H1 (cell line): ENCODE measurements around the gene NDUFS5. TPM values are rescaled to one million over a fixed set of nuclear protein-coding genes. Genes with fewer than 3 reads are reported as not detected.

ENCODE experiments used
- ASH2L ChIP-seq: fragments of 200-600, 300-600 bp; sonication (generic); IDR thresholded peaks from one replicate; pipeline ENCODE4 v1.7.1; 2017; ENCODE audit warnings: low read length
- BCL11A ChIP-seq, 2 experiments: IDR thresholded peaks; one replicate each; pipeline ENCODE4 v1.6.1; 2011; ENCODE audit warnings: low read depth in 2 of 2, low read length in 2 of 2, mild to moderate bottlenecking in 2 of 2
- CEBPB ChIP-seq: IDR thresholded peaks from 2 replicates; pipeline ENCODE4 v1.6.1; 2012; ENCODE audit warnings: low read depth, low read length
- CHD1 ChIP-seq: IDR thresholded peaks from 2 replicates; pipeline ENCODE4 v1.6.1; 2012; ENCODE audit warnings: low read depth, low read length, improper control_type of control experiment
- EP300 ChIP-seq, 2 experiments: IDR thresholded peaks; 1 replicate in 1 of 2; 2 replicates in 1 of 2; pipeline ENCODE4 v1.6.1; 2011 to 2012; ENCODE audit warnings: low read depth in 2 of 2, low read length in 2 of 2, mild to moderate bottlenecking in 2 of 2, borderline replicate concordance in 1 of 2, inconsistent platforms in 1 of 2, moderate library complexity in 1 of 2
- FOSL1 ChIP-seq: IDR thresholded peaks from 2 replicates; pipeline ENCODE4 v1.6.1; 2011; ENCODE audit warnings: mild to moderate bottlenecking, low read depth, low read length, moderate library complexity; ENCODE audit not compliant: insufficient read depth
- GABPA ChIP-seq: IDR thresholded peaks from 2 replicates; pipeline ENCODE4 v1.6.1; 2011; ENCODE audit warnings: mild to moderate bottlenecking, low read length, moderate library complexity, borderline replicate concordance; ENCODE audit not compliant: insufficient read depth
- HDAC6 ChIP-seq: IDR thresholded peaks from one replicate; pipeline ENCODE4 v1.7.1; 2012; ENCODE audit warnings: low read depth, mild to moderate bottlenecking, inconsistent platforms, low read length, moderate library complexity
- KDM1A ChIP-seq: fragments of 200-600, 300-600 bp; sonication (generic); IDR thresholded peaks from 2 replicates; pipeline ENCODE4 v1.7.1; 2016; ENCODE audit warnings: mild to moderate bottlenecking, low read length, borderline replicate concordance
- POLR2A ChIP-seq, 2 experiments: IDR thresholded peaks; 1 replicate in 1 of 2; 2 replicates in 1 of 2; pipeline ENCODE4 v1.6.1; 2011; ENCODE audit warnings: low read depth in 2 of 2, low read length in 2 of 2, mild to moderate bottlenecking in 2 of 2; ENCODE audit errors: control extremely low read depth in 1 of 2
- RXRA ChIP-seq: IDR thresholded peaks from 2 replicates; pipeline ENCODE4 v1.6.1; 2011; ENCODE audit warnings: low read depth, mild to moderate bottlenecking, low read length, moderate library complexity; ENCODE audit not compliant: insufficient read depth
- SIN3A ChIP-seq, 2 experiments: IDR thresholded peaks in 1 of 2; conservative IDR thresholded peaks in 1 of 2; 2 replicates each; pipeline ENCODE4 v1.6.1; 2011 to 2012; ENCODE audit warnings: low read length in 2 of 2, improper control_type of control experiment in 1 of 2, low read depth in 1 of 2, mild to moderate bottlenecking in 1 of 2
- SIRT6 ChIP-seq: IDR thresholded peaks from one replicate; pipeline ENCODE4 v1.7.1; 2012; ENCODE audit warnings: low read length, inconsistent platforms
- TAF1 ChIP-seq: IDR thresholded peaks from 2 replicates; pipeline ENCODE4 v1.6.1; 2011; ENCODE audit warnings: mild to moderate bottlenecking, low read depth, low read length
- polyA plus RNA-seq, 7 experiments: library from polyadenylated mRNA; depleted of rRNA in 3 of 7; stranded (reverse) in 5 of 7; unstranded in 2 of 7; fragments of >200 nt in 5 of 7; fragments of 200-250 nt in 2 of 7; gene quantifications; 1 replicate in 5 of 7; 2 replicates in 1 of 7; 4 replicates in 1 of 7; pipeline versions ENCODE4 v1.2.1 to v1.2.3, GENCODE V29; 2011 to 2013; ENCODE audit warnings: missing spikeins in 2 of 7, mixed read lengths in 2 of 7
- total RNA-seq: library from RNA; stranded (reverse); fragmentation: NEBNext Ultra II Directional; extraction: Animal tissue kit (Norgen Biotek cat#: 25700); gene quantifications from 2 replicates; pipeline ENCODE4 v1.2.1, GENCODE V29; 2021
- TF ChIP-seq, protein P1 (sequence below): IDR thresholded peaks from 2 replicates; pipeline ENCODE4 v1.6.1; 2011; ENCODE audit warnings: low read length, improper control_type of control experiment
- TF ChIP-seq, protein P2 (sequence below): IDR thresholded peaks from 2 replicates; pipeline ENCODE4 v1.6.1; 2011; ENCODE audit warnings: low read depth, mild to moderate bottlenecking, low read length; ENCODE audit not compliant: insufficient read depth

Gene NDUFS5
- total and polyA plus RNA-seq, 2 of the 8 experiments (the other 6 are each of a cell fraction or from before 2014, with no cell fraction given) = 435 to 835 TPM

DNA sequence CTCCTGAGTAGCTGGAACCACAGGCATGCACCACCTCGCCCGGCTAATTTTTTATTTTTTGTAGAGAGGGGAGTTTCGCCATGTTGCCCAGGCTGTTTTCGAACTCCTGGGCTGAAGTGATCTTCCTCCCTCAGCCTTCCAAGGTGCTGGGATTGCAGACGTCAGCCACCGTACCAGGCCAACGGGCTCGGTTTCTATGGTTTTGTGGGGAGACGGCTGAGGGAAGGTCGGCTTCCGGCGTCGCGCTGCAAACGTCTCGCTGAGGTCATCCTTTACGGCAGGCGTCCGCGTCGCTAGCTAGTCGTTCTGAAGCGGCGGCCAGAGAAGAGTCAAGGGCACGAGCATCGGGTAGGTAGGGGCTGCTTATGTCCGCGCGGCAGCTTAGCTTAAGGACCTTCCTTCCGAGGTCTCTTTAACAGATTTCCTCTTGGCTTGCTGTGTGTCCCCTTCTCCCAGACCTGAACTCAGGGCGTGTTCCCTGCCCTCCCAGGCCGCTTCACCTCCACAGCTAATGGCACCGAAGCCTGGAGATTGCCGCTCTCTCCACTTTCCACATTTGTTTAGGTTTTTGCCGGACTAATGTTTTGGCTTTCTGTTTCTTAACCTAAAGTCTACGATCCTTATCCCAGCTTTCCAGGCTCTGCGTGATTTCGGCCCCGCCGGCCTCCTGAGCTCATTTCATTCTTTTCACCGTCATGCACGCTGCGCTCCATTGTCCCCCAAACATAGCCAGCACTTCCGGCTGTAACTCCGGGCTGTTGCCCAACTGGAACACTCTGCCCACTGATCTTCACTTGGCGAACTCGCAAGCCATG is at the start of gene NDUFS5 (continued):
- TF ChIP-seq, protein P1, sequence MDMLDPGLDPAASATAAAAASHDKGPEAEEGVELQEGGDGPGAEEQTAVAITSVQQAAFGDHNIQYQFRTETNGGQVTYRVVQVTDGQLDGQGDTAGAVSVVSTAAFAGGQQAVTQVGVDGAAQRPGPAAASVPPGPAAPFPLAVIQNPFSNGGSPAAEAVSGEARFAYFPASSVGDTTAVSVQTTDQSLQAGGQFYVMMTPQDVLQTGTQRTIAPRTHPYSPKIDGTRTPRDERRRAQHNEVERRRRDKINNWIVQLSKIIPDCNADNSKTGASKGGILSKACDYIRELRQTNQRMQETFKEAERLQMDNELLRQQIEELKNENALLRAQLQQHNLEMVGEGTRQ = no peak
- TF ChIP-seq, protein P2, sequence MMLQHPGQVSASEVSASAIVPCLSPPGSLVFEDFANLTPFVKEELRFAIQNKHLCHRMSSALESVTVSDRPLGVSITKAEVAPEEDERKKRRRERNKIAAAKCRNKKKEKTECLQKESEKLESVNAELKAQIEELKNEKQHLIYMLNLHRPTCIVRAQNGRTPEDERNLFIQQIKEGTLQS = peak; percentile 83
- TF ChIP-seq BCL11A (IDR thresholded peaks at IDR 0.05; ENCODE audit: low read depth in 2 of 2, low read length in 2 of 2) = no peak
- TF ChIP-seq ASH2L = no peak
- no peak for TF ChIP-seq RXRA
- no peak for TF ChIP-seq SIRT6
- TF ChIP-seq CHD1 = peak; percentile 41; the same call in 1 of the 2 replicates
- no peak; a peak in 1 of 4 replicates for TF ChIP-seq SIN3A (conservative IDR thresholded peaks at IDR 0.05 in 1 of 2, IDR thresholded peaks at IDR 0.05 in 1 of 2; ENCODE audit: low read depth in 1 of 2, low read length in 2 of 2)
- peak; percentile 97 for TF ChIP-seq TAF1
- TF ChIP-seq POLR2A (IDR thresholded peaks at IDR 0.05; ENCODE audit: control extremely low read depth in 1 of 2, low read depth in 2 of 2, low read length in 2 of 2) = peak; percentile 95 to 99
- TF ChIP-seq CEBPB = peak; percentile 75
- TF ChIP-seq FOSL1 = no peak
- no peak for TF ChIP-seq HDAC6
- no peak for TF ChIP-seq EP300 (IDR thresholded peaks at IDR 0.05; ENCODE audit: borderline replicate concordance in 1 of 2, low read depth in 2 of 2, low read length in 2 of 2)
- TF ChIP-seq KDM1A = no peak
- TF ChIP-seq GABPA = no peak
